Left kidney (tissue), 2 donors: ENCODE measurements around the gene MYBBP1A. TPM values are rescaled to one million over a fixed set of nuclear protein-coding genes. Genes with fewer than 3 reads are reported as not detected.

Experiments used
- DNase-seq: peaks from one replicate; pipeline ENCODE4 v3.0.0-alpha.2; 2013
- polyA plus RNA-seq: library from polyadenylated mRNA; unstranded; fragments of 120-200 nt; gene quantifications from one replicate; pipeline ENCODE4 v1.2.1, GENCODE V29; 2013; ENCODE audit not compliant: insufficient read length

The MYBBP1A gene
- polyA plus RNA-seq, 1 donor, result 38.1 TPM

GRCh38 chr17:4550534-4551039 lies 4.6 kb downstream of the MYBBP1A start:
- DNase-seq, result no peak

DNA sequence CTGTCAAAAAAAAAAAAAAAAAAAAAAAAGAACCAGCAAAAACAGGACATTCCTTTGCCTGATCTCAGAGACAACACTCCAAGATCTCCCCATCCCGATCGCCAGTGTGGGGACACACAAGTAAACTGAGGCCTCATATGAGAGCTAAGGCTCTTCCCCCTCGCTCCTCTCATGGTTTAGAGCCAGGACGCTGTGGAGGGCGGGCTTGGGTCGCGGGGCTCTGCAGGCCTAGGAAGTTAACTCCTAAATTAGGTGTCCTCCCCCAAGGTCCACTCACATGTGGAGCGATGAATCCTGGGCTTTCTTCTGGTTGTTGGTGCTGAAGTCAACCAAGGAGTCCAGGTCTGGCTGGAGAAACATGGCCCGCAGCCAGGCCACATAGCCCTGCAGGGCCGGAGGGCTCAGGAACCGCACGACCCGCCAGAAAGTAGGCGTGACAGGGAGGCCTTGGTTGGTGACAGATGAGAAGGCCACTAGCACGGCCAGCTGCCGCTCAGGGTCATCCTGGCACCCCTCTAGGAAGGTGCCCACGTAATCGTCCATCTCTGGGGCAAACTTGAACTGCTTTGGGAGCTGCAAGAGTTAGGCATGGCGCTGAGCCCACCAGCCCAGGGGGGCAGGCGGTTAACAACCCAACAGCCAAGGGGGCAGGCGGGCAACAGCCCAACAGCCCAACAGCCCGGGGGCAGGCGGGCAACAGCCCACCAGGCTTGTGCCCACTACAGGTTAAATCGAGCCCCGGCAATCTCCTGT lies 5.2 kb downstream of the MYBBP1A start:
- no peak for DNase-seq

DNA sequence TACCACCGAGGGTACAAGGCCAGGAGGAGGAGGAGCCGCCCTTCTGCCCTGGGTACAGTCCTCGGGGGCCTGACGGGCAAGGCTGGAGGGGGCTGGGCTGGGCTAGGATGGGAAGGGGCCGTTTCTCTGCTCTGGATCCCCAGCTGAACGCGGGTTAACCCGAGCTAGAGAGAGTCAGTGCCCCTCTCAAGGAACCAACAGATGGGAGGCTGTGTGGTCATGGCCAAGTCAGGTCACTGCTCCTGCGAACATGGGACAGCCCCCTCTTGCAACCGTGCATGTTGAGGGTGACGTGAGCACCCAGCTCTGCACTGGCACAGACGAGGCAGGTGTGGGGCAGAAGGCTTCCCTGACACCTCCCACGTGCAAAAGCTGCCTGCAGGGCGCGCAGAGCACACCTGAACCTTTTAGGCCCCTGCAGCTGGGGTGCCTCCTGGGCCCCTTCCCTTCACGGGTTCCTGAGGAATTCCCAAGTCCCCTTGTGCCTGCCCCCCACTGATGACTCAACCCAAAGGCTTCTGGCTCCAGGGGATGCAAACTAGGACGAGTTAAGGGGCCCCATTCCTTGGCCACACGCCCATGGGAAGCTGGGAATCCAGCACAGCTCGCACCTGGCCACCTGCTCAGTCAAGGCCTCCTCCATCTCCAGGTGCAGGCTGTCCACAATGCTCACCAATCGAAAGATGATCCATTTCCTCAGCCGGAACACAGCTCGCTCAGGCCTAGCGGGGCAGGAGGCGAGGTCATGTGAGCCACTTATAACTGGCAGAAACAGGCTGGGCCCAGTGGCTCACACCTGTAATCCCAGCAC lies 6.3 kb downstream of the MYBBP1A start:
- no peak for DNase-seq

DNA sequence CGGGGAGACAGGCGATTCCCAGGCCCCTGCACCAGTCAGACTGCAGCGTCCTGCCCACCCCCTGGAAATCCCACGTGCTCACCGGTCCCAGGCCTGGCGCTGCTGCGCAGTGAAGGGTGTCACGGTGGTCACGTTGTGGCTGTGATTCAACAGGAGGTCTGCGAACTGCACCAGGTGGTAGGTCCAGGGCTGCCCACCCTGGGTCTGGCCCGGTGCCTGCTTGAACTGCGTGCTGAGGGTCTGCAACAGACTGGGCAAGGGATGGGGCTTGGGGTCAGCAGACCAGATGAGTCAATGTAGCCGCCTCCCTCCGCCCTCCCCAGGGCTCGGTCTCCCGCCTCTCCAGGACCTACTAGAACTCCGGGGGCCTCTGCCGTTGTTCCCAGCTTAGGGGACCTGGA lies 7.1 kb downstream of the MYBBP1A start:
- DNase-seq, result no peak

GRCh38 chr17:4547118-4547906 lies 7.9 kb downstream of the MYBBP1A start:
- no peak for DNase-seq

DNA sequence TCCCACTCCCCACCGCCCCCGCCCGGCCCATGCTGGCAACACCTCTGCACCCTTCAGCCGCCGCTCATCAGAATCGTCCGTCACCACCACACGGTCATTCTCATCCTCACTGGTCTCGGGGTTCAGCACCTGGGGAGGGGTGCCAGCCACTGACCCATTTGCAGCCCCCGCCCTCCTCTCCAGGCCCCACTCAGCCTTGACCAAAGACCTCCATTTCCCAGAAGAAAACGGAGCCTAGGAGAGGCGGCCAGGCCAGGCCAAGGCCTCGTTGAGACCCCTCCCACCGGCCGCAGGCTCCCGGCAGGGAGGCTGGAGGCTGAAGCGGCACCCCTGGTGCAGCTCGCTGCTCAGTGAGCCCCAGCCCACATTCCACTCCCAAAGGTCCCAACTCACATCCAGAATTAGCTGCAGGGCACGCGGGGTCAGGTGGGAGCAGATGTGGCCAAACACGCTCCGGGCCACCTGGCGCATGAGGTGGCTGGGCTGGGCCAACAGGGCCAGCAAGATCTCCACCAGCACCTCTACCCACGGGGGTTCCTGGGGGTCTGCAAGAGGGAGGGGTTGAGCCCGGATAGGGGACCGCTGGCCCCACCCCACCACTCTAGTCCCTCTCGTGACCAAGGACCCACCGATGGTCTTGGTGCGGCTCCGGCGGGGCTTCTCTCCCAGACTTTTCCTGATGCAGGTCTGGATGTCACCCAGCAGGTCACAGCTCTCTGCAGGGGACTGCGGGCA lies 9.8 kb downstream of the MYBBP1A start:
- no peak for DNase-seq

DNA sequence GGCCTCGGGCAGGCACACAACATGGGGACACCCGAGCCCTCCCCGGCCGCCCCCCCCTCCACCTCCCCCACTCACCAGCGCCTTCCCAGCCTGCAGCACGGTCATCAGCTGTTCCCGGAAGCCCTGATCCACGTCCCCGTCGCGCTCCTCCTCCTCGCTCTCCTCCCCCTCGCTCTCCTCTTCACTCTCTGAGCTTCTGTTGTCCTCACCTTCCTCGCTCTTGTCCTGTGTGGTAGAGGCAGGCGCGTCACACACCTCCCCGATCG lies 10.3 kb downstream of the MYBBP1A start:
- DNase-seq, result no peak

DNA sequence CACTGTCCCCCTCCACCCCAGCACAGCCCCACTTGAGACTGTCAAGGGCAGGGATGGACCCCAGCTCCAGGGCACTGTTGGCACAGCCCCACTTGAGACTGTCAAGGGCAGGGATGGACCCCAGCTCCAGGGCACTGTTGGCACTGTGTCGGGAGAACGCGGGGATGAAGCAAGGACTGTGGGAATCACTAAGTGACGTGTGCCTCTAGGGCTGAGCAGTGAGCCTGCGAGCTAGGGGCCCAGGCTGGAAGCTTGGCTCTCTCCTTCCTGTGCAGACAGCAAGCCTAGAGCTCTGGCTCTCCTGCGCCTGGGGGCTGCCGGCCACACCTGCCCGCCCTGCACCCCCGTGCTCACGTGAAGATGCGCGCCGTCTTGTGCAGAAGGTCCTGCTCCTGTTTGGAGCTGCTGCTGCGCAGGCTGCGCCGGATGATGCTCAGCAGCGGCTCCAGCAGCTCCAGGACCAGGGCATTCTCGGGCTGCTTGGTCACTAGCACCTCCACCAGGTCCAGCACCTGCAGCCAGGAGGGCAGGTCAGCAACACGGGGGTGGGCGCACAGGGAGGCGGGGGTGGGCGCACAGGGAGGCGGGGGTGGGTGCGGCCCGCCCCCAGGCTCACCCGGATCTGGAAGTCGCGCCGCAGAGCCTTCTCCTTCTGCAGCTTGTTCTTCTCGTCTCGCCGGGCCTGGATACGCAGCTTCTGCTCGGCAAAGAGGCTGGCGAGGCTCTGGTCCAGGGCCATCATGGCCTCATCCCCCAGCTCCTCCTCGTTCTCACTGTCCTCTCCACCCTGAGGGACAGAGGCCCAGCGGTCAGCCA lies 10.8 kb downstream of the MYBBP1A start:
- DNase-seq, result no peak

- DNase-seq, result no peak
Observed at GRCh38 chr17:4543557-4544026, 11.6 kb downstream of the MYBBP1A start.

DNA sequence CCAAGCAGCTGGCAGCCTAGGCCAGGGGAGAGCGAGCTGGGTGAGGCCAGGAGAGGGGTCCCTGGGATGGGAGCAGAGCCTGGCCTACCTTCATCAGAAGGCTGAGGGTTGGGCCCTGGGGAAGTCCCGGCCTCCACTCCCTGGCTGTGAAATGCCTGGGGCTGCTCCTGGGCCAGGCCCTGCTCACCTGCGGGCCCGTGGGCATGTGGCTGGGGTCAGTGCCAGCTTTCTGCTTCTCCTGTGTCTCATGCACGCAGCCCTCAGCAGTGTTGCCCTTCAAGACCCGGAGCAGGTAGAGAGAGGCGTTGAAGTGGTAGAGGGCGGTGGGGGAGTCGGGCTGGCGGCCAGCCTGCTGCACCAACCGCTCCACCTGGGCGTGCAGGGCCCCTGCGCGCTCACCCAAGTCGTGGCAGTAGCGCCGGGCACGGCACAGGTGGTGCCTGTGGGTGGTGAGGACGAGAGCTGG lies 12.4 kb downstream of the MYBBP1A start:
- DNase-seq, result no peak

DNA sequence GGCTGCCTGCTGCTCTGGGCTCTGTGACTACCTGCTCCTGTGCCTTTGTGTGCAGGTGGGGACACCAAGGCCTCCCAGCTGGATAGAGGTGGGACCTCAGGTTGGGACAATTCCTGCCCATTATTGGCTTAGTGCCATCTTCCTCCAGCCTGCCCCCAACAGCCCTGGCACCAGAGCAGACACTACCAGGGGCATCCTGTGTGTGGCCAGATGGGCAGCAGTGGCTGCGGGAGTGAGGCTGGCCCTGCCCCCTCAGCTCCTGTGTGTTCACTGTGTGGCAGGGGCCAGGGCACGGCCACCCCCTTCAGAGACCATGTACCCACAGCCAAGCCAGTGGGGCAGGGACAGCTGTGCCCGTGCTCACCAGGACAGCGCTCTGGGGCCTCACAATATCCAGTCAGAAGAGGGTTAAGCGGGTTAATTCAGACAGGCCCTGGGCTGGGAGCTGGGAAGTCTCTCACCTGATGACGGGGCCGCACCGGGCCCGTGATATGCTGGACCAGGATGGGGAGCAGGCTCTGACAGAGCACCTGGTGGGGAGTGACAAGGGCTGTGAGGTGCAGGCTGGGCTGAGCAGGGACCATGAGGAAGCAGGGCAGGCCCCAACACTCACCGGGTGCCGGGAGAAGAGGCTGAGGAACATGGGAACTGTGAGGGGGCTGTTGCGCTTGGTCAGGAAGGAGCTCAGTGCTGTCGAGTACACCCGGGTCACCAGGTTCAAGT lies 13.0 kb downstream of the MYBBP1A start:
- no peak for DNase-seq

GRCh38 chr17:4541328-4542002 lies 13.7 kb downstream of the MYBBP1A start:
- no peak for DNase-seq

GRCh38 chr17:4540687-4541327 lies 14.4 kb downstream of the MYBBP1A start:
- no peak for DNase-seq

GRCh38 chr17:4540224-4540651 lies 14.9 kb downstream of the MYBBP1A start:
- DNase-seq, result no peak

DNA sequence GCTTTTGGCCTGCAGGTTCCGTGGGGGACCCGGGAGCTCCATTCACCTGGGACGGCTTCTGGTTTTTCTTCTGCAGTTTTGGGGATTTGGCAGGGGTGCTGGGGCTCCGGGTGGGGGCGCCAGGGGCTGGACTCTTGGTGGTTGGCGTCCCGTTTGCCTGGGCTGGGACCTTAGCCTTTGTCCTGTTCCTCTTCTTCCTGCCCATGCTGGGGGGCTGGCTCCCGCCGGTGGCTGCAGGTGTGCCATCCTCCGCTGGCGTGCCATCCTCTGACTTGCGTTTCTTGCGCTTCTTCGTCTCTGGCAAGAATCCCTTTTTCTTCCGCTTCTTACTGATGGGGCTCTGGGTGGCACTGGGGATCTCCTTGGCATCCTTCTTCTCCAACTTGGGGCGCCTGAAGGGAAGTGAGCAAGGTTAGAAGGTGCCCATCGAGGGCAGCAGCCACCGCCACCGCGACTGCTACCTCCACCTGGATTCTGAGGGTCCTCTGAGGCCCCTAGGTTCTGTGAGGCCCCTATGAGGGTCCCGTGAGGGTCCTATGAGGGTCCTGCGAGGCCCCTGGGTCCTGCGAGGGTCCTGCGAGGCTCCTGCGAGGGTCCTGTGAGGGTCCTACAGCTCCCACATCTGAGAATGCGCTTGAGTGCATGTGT lies 15.5 kb downstream of the MYBBP1A start:
- DNase-seq, result no peak

- DNase-seq, result no peak
Observed at GRCh38 chr17:4539025-4539424, 16.2 kb downstream of the MYBBP1A start.

DNA sequence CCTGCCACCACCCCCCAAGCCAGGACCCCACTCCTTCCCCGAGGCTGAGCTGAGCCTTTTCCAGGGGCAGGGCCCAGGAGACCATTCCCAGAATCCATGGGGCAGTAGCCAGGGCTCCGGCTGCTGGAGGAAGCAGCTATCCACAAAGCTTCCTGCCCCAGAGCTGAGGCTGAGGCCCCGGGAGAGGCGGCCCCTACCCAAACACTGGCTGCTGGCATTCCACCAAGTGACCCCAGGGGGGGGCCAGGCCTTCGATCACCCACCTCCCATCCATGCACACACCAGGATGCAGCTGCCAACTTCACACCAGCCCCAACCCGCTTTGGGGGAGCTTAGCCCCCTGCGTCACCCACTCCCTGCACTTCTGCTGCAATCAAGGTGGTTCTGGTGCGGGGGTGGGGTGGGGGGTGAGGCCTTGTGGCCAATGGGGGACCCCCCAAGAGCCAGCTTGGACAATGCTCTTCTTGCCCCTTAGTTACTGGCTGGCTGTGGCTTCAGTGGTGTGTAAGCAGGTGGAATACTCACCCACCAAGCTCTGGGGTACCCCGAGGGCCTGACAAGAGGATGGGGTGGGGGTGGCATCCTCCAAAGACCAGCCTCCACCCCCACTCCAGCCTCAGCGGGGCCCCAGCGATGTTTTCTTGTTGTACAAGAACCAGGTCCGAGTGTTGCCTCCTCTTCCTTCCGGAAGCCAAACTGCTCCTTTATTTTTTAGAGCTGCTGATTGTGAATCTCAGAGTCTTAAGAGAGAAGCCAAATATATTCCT lies 16.8 kb downstream of the MYBBP1A start:
- no peak for DNase-seq
